ENCODE data around the gene DIP2B.

DIP2B gene

GRCh38 chr12:50686406-50686805 is 181.6 kb downstream of the DIP2B start:
- no peak for DNase-seq

GRCh38 chr12:50686976-50687375 is 182.2 kb downstream of the DIP2B start:
- no peak for DNase-seq

GRCh38 chr12:50689437-50689836 is 184.7 kb downstream of the DIP2B start:
- no peak for DNase-seq

GRCh38 chr12:50690925-50691324 is 186.1 kb downstream of the DIP2B start:
- no peak for DNase-seq

GRCh38 chr12:50695961-50696360 is 191.2 kb downstream of the DIP2B start:
- DNase-seq, result no peak

GRCh38 chr12:50696931-50697330 is 192.1 kb downstream of the DIP2B start:
- DNase-seq, result no peak

GRCh38 chr12:50699154-50699553 is 194.4 kb downstream of the DIP2B start:
- no peak for DNase-seq

- no peak for DNase-seq
Observed at GRCh38 chr12:50699940-50700339, 195.2 kb downstream of the DIP2B start.

- DNase-seq, result no peak
Observed at GRCh38 chr12:50706606-50707005, 201.8 kb downstream of the DIP2B start.

- no peak for DNase-seq
Observed at GRCh38 chr12:50707396-50707795, 202.6 kb downstream of the DIP2B start.

GRCh38 chr12:50708631-50709030 is 203.8 kb downstream of the DIP2B start:
- no peak for DNase-seq

GRCh38 chr12:50711121-50711520 is 206.3 kb downstream of the DIP2B start:
- no peak for DNase-seq

- no peak for DNase-seq
Observed at GRCh38 chr12:50715174-50715573, 210.4 kb downstream of the DIP2B start.

GRCh38 chr12:50718760-50719159 is 214.0 kb downstream of the DIP2B start:
- DNase-seq, result no peak

GRCh38 chr12:50720085-50720484 is 215.3 kb downstream of the DIP2B start:
- DNase-seq, result no peak

GRCh38 chr12:50720501-50720900 is 215.7 kb downstream of the DIP2B start:
- DNase-seq, result no peak

GRCh38 chr12:50723865-50724264 is 219.1 kb downstream of the DIP2B start:
- DNase-seq, result no peak

GRCh38 chr12:50725011-50725942 is 220.5 kb downstream of the DIP2B start:
- DNase-seq, result no peak

- no peak for DNase-seq
Observed at GRCh38 chr12:50727466-50727865, 222.7 kb downstream of the DIP2B start.

GRCh38 chr12:50728417-50728816 is 223.6 kb downstream of the DIP2B start:
- DNase-seq, result no peak

- DNase-seq, result no peak
Observed at GRCh38 chr12:50728841-50729240, 224.1 kb downstream of the DIP2B start.

GRCh38 chr12:50732591-50732990 is 227.8 kb downstream of the DIP2B start:
- DNase-seq, result no peak

- no peak for DNase-seq
Observed at GRCh38 chr12:50733706-50734105, 228.9 kb downstream of the DIP2B start.

GRCh38 chr12:50734409-50735263 is 229.9 kb downstream of the DIP2B start:
- no peak for DNase-seq
